H1 (cell line): ENCODE measurements around the gene ITGB2. TPM values are rescaled to one million over a fixed set of nuclear protein-coding genes. Genes with fewer than 3 reads are reported as not detected.

ENCODE experiments used
- CTCF ChIA-PET: fragments of 300-600 bp; sonication (Branson Sonifier 250); formaldehyde crosslinking; loops from one replicate; lab custom pipeline; 2021; ENCODE audit not compliant: partially characterized antibody; lab: Charles Lee
- POLR2A ChIA-PET: fragments of 300-600 bp; sonication (Branson Sonifier 250); formaldehyde crosslinking; loops from one replicate; lab custom pipeline; 2021; ENCODE audit warnings: inconsistent platforms; ENCODE audit not compliant: partially characterized antibody; lab: Charles Lee
- DNase-seq, 2 experiments: peaks; one replicate each; pipeline versions ENCODE4 v3.0.0 to v3.0.0-alpha.2; 2010 to 2022; ENCODE audit warnings: low spot score in 2 of 2, low read depth in 1 of 2, mixed read lengths in 1 of 2
- FAIRE-seq: peaks from 2 replicates; lab custom pipeline; 2011; peaks lifted over from hg19 to GRCh38; lab: Jason Lieb, UNC
- H2AFZ ChIP-seq: 2 replicates; pipeline ENCODE4 v1.8.1; 2012; ENCODE audit warnings: low read length, inconsistent platforms
- H2AK5ac ChIP-seq: 2 replicates; pipeline ENCODE4 v1.6.1; 2013; ENCODE audit warnings: low read depth, low read length
- H2BK120ac ChIP-seq: replicated peaks from 2 replicates; pipeline ENCODE3; 2013; ENCODE audit warnings: low read depth, low read length, inconsistent platforms
- H2BK12ac ChIP-seq: 2 replicates; pipeline ENCODE4 v1.6.1; 2013; ENCODE audit warnings: low read depth, low read length
- H2BK15ac ChIP-seq: 2 replicates; pipeline ENCODE4 v1.6.1; 2013; ENCODE audit warnings: low read length
- H2BK20ac ChIP-seq: 2 replicates; pipeline ENCODE4 v1.6.1; 2013; ENCODE audit warnings: low read length
- H2BK5ac ChIP-seq: 2 replicates; pipeline ENCODE4 v1.6.1; 2013; ENCODE audit warnings: low read depth, low read length
- H3K14ac ChIP-seq: 2 replicates; pipeline ENCODE4 v1.6.1; 2013; ENCODE audit warnings: inconsistent platforms; ENCODE audit not compliant: insufficient read length
- H3K18ac ChIP-seq: 2 replicates; pipeline ENCODE4 v1.6.1; 2013; ENCODE audit warnings: low read length; ENCODE audit errors: extremely low read depth
- H3K23ac ChIP-seq: 2 replicates; pipeline ENCODE4 v1.6.1; 2013; ENCODE audit warnings: inconsistent platforms; ENCODE audit not compliant: insufficient read length
- H3K23me2 ChIP-seq: 2 replicates; pipeline ENCODE4 v1.6.1; 2013; ENCODE audit warnings: low read depth, low read length
- H3K27ac ChIP-seq: 2 replicates; pipeline ENCODE4 v1.6.1; 2011; ENCODE audit warnings: low read depth, low read length, inconsistent platforms
- H3K27me3 ChIP-seq, 4 experiments: replicated peaks in 1 of 4; 1 replicate in 1 of 4; 2 replicates in 3 of 4; pipeline versions ENCODE4 v1.6.1 to v1.8.1; 2011 to 2013; ENCODE audit warnings: low read length in 3 of 4, mild to moderate bottlenecking in 3 of 4, inconsistent platforms in 2 of 4, mixed read lengths in 2 of 4, moderate library complexity in 1 of 4; ENCODE audit not compliant: control insufficient read depth in 3 of 4, insufficient read depth in 3 of 4; ENCODE audit errors: extremely low read depth in 1 of 4
- H3K36me3 ChIP-seq, 4 experiments: 2 replicates each; pipeline versions ENCODE4 v1.6.1 to v1.8.1; 2011 to 2013; ENCODE audit warnings: mild to moderate bottlenecking in 4 of 4, low read length in 3 of 4, moderate library complexity in 2 of 4, control low read depth in 1 of 4, inconsistent platforms in 1 of 4; ENCODE audit not compliant: insufficient read depth in 4 of 4, control insufficient read depth in 2 of 4
- H3K4ac ChIP-seq: replicated peaks from 2 replicates; pipeline ENCODE3; 2013; ENCODE audit warnings: low read length, low read depth, mixed read lengths, inconsistent platforms; ENCODE audit not compliant: insufficient read length
- H3K4me1 ChIP-seq, 4 experiments: replicated peaks in 1 of 4; 1 replicate in 1 of 4; 2 replicates in 3 of 4; pipeline versions ENCODE4 v1.6.1 to v1.8.1; 2011 to 2013; ENCODE audit warnings: low read length in 3 of 4, inconsistent platforms in 2 of 4, mixed read lengths in 1 of 4; ENCODE audit not compliant: insufficient read depth in 4 of 4, control insufficient read depth in 3 of 4
- H3K4me2 ChIP-seq, 2 experiments: 2 replicates each; pipeline versions ENCODE4 v1.6.1 to v1.8.1; 2011 to 2013; ENCODE audit warnings: low read depth in 2 of 2, low read length in 2 of 2, control low read depth in 1 of 2, inconsistent platforms in 1 of 2, mild to moderate bottlenecking in 1 of 2; ENCODE audit not compliant: insufficient read depth in 1 of 2
- H3K4me3 ChIP-seq, 4 experiments: fragments of 200-600, 300-600 bp in 1 of 4; sonication (generic), shearing (Covaris generic), sonication (Bioruptor Twin) in 1 of 4; 2 replicates each; pipeline versions ENCODE4 v1.5.1 to v1.8.1; 2011 to 2016; ENCODE audit warnings: low read length in 4 of 4, low read depth in 3 of 4, control low read depth in 2 of 4, inconsistent platforms in 2 of 4, mild to moderate bottlenecking in 2 of 4, mixed read lengths in 1 of 4, moderate library complexity in 1 of 4; ENCODE audit not compliant: insufficient read depth in 2 of 4; ENCODE audit errors: extremely low read depth in 1 of 4
- H3K56ac ChIP-seq: replicated peaks from 2 replicates; pipeline ENCODE3; 2013; ENCODE audit warnings: low read depth, mild to moderate bottlenecking, mixed read lengths, low read length, inconsistent platforms; ENCODE audit not compliant: insufficient read length
- H3K79me1 ChIP-seq: 2 replicates; pipeline ENCODE4 v1.6.1; 2013; ENCODE audit warnings: low read depth, low read length, control low read depth
- H3K79me2 ChIP-seq, 2 experiments: 2 replicates each; pipeline versions ENCODE4 v1.6.1 to v1.8.1; 2012 to 2013; ENCODE audit warnings: low read length in 2 of 2, mild to moderate bottlenecking in 2 of 2, inconsistent platforms in 1 of 2; ENCODE audit not compliant: insufficient read depth in 2 of 2, control insufficient read depth in 1 of 2
- H3K9ac ChIP-seq, 4 experiments: replicated peaks in 1 of 4; 1 replicate in 1 of 4; 2 replicates in 3 of 4; pipeline versions ENCODE4 v1.6.1 to v1.8.1; 2011 to 2013; ENCODE audit warnings: low read depth in 3 of 4, low read length in 3 of 4, control low read depth in 2 of 4, mild to moderate bottlenecking in 2 of 4, moderate library complexity in 2 of 4, inconsistent platforms in 1 of 4; ENCODE audit errors: extremely low read depth in 1 of 4
- H3K9me3 ChIP-seq, 2 experiments: 2 replicates each; pipeline versions ENCODE4 v1.6.1 to v1.8.1; 2012 to 2013; ENCODE audit warnings: mild to moderate bottlenecking in 2 of 2, moderate library complexity in 2 of 2, control low read depth in 1 of 2, inconsistent platforms in 1 of 2, low read depth in 1 of 2, low read length in 1 of 2, mixed read lengths in 1 of 2; ENCODE audit not compliant: insufficient read depth in 2 of 2
- H4K20me1 ChIP-seq, 2 experiments: replicated peaks in 1 of 2; 2 replicates each; pipeline versions ENCODE3 to v1.8.1; 2011 to 2013; ENCODE audit warnings: inconsistent platforms in 2 of 2, low read length in 2 of 2, mild to moderate bottlenecking in 1 of 2; ENCODE audit not compliant: insufficient read depth in 2 of 2, control insufficient read depth in 1 of 2
- H4K5ac ChIP-seq: 2 replicates; pipeline ENCODE4 v1.6.1; 2013; ENCODE audit warnings: low read length, low read depth, mixed read lengths, inconsistent platforms; ENCODE audit not compliant: insufficient read length
- H4K8ac ChIP-seq: 2 replicates; pipeline ENCODE4 v1.8.0; 2013; ENCODE audit warnings: mild to moderate bottlenecking, moderate library complexity, low read length, inconsistent platforms; ENCODE audit not compliant: insufficient read depth; ENCODE audit errors: extremely low read depth
- H4K91ac ChIP-seq: replicated peaks from 2 replicates; pipeline ENCODE3; 2013; ENCODE audit warnings: low read length, mixed read lengths, inconsistent platforms; ENCODE audit not compliant: insufficient read length
- EGR1 ChIP-seq: IDR thresholded peaks from 2 replicates; pipeline ENCODE4 v1.6.1; 2011; ENCODE audit warnings: low read depth, low read length, borderline replicate concordance
- TAF1 ChIP-seq: IDR thresholded peaks from 2 replicates; pipeline ENCODE4 v1.6.1; 2011; ENCODE audit warnings: mild to moderate bottlenecking, low read depth, low read length
- ZNF274 ChIP-seq: IDR thresholded peaks from 2 replicates; pipeline ENCODE4 v1.7.0; 2012; ENCODE audit warnings: low read length, borderline replicate concordance; ENCODE audit errors: extremely low read depth
- WGBS, 2 experiments: shearing (Covaris generic) in 1 of 2; methylation state at CpG; one replicate each; pipeline versions ENCODE4 v1.1.6 to v1.1.7; 2013 to 2015; ENCODE audit warnings: low lambda C conversion rate in 2 of 2, mixed read lengths in 2 of 2, inconsistent platforms in 1 of 2, low coverage in 1 of 2, missing lambda C conversion rate in 1 of 2; ENCODE audit not compliant: insufficient replicate concordance in 2 of 2, insufficient coverage in 1 of 2, insufficient read length in 1 of 2; ENCODE audit errors: extremely low coverage in 1 of 2, missing lambda C conversion rate in 1 of 2; 5-methylcytosine and 5-hydroxymethylcytosine counted together
- polyA plus RNA-seq, 7 experiments: library from polyadenylated mRNA; depleted of rRNA in 3 of 7; stranded (reverse) in 5 of 7; unstranded in 2 of 7; fragments of >200 nt in 5 of 7; fragments of 200-250 nt in 2 of 7; gene quantifications; 1 replicate in 5 of 7; 2 replicates in 1 of 7; 4 replicates in 1 of 7; pipeline versions ENCODE4 v1.2.1 to v1.2.3, GENCODE V29; 2011 to 2013; ENCODE audit warnings: missing spikeins in 2 of 7, mixed read lengths in 2 of 7
- total RNA-seq: library from RNA; stranded (reverse); fragmentation: NEBNext Ultra II Directional; extraction: Animal tissue kit (Norgen Biotek cat#: 25700); gene quantifications from 2 replicates; pipeline ENCODE4 v1.2.1, GENCODE V29; 2021

Gene ITGB2
- total and polyA plus RNA-seq, 2 of the 8 experiments (the other 6 are each of a cell fraction or from before 2014, with no cell fraction given), result 0.24 to 0.63 TPM

GRCh38 chr21:44901391-44902074 is 19.2 kb downstream of the ITGB2 start:
- FAIRE-seq, result no peak

More at GRCh38 chr21:44901391-44902074, 19.2 kb downstream of the ITGB2 start:
- no peak overlapping the region for H2BK20ac ChIP-seq
- H2BK15ac ChIP-seq, result no peak overlapping the region
- no peak overlapping the region for H4K5ac ChIP-seq
- H3K9me3 ChIP-seq, result no peaks in the 10 kb centered on the region; a peak in 1 of 4 replicates
- no peaks in the 10 kb centered on the region; a peak in 1 of 8 replicates for H3K36me3 ChIP-seq
- no peaks in the 10 kb centered on the region for H3K79me2 ChIP-seq
- no peak overlapping the region for H3K23ac ChIP-seq
- no peak overlapping the region; the same call in 1 of the 2 replicates for H2AK5ac ChIP-seq
- ChIA-PET POLR2A (no interaction called here), CTCF (interaction anchor here (0.9 to 1.3 kb wide), 3 partner anchors 9 to 48 kb away, joined by 3 to 9 read pairs (median 3); no protein-coding TSS in a partner anchor)
- DNase-seq, result no peak
- H3K27ac ChIP-seq, result no peak overlapping the region
- peaks cover 0 to 4% (median 2%) of the 10 kb centered on the region in 4 experiments; a peak in 2 of 7 replicates for H3K4me1 ChIP-seq
- H4K8ac ChIP-seq, result no peak overlapping the region
- H4K91ac ChIP-seq, result no peak overlapping the region
- H3K14ac ChIP-seq, result no peak overlapping the region
- no peak overlapping the region for H2BK12ac ChIP-seq
- H3K4ac ChIP-seq, result no peak overlapping the region
- no peak overlapping the region for H3K9ac ChIP-seq
- H3K27me3 ChIP-seq, result peaks cover 0 to 2% (median 0%) of the 10 kb centered on the region in 4 experiments; a peak in 1 of 7 replicates
- H4K20me1 ChIP-seq, result peaks cover 0 to 11% of the 10 kb centered on the region in 2 experiments
- no peak overlapping the region for H3K18ac ChIP-seq
- no peak overlapping the region for H2BK5ac ChIP-seq
- WGBS, 2 experiments, result 94% methylated on average over 26 of the region's 27 CpGs; no CpG with 5 or more reads in 1 of the 2 experiments
- TF ChIP-seq TAF1 (no peak), ZNF274 (no peak), EGR1 (no peak)
- H3K4me2 ChIP-seq, result no peak overlapping the region
- H3K79me1 ChIP-seq, result no peaks in the 10 kb centered on the region
- H3K4me3 ChIP-seq, result no peak overlapping the region
- H3K23me2 ChIP-seq, result peaks cover 6% of the 10 kb centered on the region; the same call in 1 of the 2 replicates
- H2BK120ac ChIP-seq, result no peak overlapping the region
- H3K56ac ChIP-seq, result no peak overlapping the region
- no peak overlapping the region for H2AFZ ChIP-seq
